Lower leg skin (tissue), 3 donors: ENCODE measurements around the gene ARHGEF19.

Source experiments
- CTCF ChIP-seq, 3 donors: fragments of 450-650 bp; IDR thresholded peaks; one replicate each; pipeline ENCODE4 v1.5.1; 2016; ENCODE audit warnings: antibody characterized with exemption in 3 of 3, mild to moderate bottlenecking in 3 of 3, moderate library complexity in 2 of 3
- POLR2A ChIP-seq, 2 donors: fragments of 450-650 bp; IDR thresholded peaks; one replicate each; pipeline ENCODE4 v1.6.1; 2016 to 2017; ENCODE audit warnings: antibody characterized with exemption in 2 of 2, mild to moderate bottlenecking in 1 of 2, moderate library complexity in 1 of 2

- no peak for TF ChIP-seq POLR2A (IDR thresholded peaks at IDR 0.05)
- TF ChIP-seq CTCF (IDR thresholded peaks at IDR 0.05) = no peak
Observed at GRCh38 chr1:16239972-16240491, 27.6 kb upstream of the ARHGEF19 start.
